Measurements from ENCODE around the gene TTC3.

The TTC3 gene

GRCh38 chr21:37244501-37245095 lies 171.5 kb downstream of the TTC3 start:
- TF ChIP-seq, protein P1, sequence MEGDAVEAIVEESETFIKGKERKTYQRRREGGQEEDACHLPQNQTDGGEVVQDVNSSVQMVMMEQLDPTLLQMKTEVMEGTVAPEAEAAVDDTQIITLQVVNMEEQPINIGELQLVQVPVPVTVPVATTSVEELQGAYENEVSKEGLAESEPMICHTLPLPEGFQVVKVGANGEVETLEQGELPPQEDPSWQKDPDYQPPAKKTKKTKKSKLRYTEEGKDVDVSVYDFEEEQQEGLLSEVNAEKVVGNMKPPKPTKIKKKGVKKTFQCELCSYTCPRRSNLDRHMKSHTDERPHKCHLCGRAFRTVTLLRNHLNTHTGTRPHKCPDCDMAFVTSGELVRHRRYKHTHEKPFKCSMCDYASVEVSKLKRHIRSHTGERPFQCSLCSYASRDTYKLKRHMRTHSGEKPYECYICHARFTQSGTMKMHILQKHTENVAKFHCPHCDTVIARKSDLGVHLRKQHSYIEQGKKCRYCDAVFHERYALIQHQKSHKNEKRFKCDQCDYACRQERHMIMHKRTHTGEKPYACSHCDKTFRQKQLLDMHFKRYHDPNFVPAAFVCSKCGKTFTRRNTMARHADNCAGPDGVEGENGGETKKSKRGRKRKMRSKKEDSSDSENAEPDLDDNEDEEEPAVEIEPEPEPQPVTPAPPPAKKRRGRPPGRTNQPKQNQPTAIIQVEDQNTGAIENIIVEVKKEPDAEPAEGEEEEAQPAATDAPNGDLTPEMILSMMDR (conservative IDR thresholded peaks at IDR 0.05; ENCODE audit: low read depth, low read length) = no peak
- no peak for DNase-seq (ENCODE audit: low read depth)
- H3K4me3 ChIP-seq (ENCODE audit: low read length) = no peak overlapping the region

GRCh38 chr21:37245151-37245550 lies 172.1 kb downstream of the TTC3 start:
- TF ChIP-seq, protein P1 (conservative IDR thresholded peaks at IDR 0.05; ENCODE audit: low read depth, low read length) = no peak
- no peak overlapping the region for H3K4me3 ChIP-seq (ENCODE audit: low read length)
- no peak for DNase-seq (ENCODE audit: low read depth)

DNA sequence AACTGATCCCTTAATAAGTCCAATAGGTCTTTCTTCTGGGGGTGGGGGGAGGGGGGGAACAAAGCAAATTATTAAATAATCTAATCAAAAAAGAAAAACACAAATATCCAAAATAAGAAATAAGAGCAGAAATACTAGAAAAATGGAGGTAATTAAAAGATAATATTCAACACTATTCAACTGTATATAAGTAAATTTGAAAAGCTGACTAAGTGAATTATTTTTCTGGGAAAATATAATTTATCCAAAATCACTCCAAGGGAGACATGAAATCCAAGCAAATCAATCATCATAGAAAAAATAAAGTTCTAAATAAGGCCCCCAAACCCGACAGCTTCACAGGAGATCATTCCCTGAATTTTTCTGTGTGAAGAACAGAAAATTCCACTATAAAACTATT lies 175.2 kb downstream of the TTC3 start:
- no peak overlapping the region for H3K4me3 ChIP-seq (ENCODE audit: low read length)
- TF ChIP-seq, protein P1 (conservative IDR thresholded peaks at IDR 0.05; ENCODE audit: low read depth, low read length) = no peak
- DNase-seq (ENCODE audit: low read depth) = no peak

GRCh38 chr21:37249112-37249904 lies 176.3 kb downstream of the TTC3 start:
- no peak for DNase-seq (ENCODE audit: low read depth)
- TF ChIP-seq, protein P1 (conservative IDR thresholded peaks at IDR 0.05; ENCODE audit: low read depth, low read length) = no peak
- no peak overlapping the region for H3K4me3 ChIP-seq (ENCODE audit: low read length)

DNA sequence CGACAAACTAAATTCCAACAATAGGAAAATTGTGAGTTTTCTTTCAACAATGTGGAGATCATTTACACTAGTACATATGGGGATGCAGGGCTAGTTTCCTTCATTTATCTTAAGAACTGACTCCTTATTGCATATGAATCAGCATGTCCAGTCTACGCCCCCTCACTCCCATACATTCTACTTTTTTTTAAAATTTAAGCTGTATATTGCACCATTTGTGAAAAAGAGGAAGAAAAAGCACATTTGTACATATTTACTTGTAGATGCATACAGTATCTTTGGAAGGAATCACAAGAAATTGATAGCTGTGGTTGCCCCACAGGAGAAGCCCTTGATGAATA lies 178.2 kb downstream of the TTC3 start:
- TF ChIP-seq, protein P1 (conservative IDR thresholded peaks at IDR 0.05; ENCODE audit: low read depth, low read length) = no peak
- no peak for DNase-seq (ENCODE audit: low read depth)
- no peak overlapping the region for H3K4me3 ChIP-seq (ENCODE audit: low read length)
